Skeletal muscle cell (primary cell): Measurements from ENCODE around the gene ZNF862.

Experiments used
- DNase-seq: peaks from one replicate; pipeline ENCODE4 v3.0.0-alpha.2; 2010; ENCODE audit warnings: low read depth
- H3K4me3 ChIP-seq: 2 replicates; pipeline ENCODE4 v1.5.1; 2011; ENCODE audit warnings: low read depth, mild to moderate bottlenecking, control low read depth, low read length, moderate library complexity

ZNF862 gene

GRCh38 chr7:149836434-149836833 lies 1.7 kb upstream of the ZNF862 start:
- no peak for DNase-seq
- H3K4me3 ChIP-seq, result no peak overlapping the region

DNA sequence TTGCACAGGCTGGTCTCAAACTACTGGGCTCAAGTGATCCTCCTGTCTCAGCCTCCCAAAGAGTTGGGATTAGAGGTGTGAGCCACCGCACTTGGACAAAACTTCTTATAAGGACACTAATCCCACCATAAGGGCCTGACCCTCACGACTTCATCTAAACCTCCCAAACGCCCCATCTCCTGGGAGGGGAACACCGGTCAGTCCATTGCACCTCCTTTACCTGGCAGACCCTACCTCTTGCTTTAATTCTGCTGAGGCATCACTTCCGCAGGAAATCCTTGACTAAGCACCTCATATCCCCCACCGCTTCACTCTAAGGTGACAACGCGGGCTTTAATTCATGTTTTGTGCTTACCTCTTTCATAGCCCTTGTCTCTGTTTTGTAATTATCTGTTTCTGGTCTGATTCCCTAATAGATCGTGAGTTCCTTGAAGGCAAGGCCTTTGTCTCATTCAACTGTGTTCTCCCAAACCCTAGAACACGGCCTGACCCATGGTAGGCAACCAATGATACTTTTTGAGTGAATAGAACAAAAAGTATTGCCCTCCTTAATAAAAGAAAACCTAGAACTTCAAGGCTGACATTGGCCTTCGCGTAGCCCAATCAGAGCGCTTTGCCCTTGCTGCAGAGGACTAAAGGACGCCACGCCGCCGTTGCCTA lies 481 bp upstream of the ZNF862 start:
- H3K4me3 ChIP-seq, result no peak overlapping the region
- DNase-seq, result no peak

DNA sequence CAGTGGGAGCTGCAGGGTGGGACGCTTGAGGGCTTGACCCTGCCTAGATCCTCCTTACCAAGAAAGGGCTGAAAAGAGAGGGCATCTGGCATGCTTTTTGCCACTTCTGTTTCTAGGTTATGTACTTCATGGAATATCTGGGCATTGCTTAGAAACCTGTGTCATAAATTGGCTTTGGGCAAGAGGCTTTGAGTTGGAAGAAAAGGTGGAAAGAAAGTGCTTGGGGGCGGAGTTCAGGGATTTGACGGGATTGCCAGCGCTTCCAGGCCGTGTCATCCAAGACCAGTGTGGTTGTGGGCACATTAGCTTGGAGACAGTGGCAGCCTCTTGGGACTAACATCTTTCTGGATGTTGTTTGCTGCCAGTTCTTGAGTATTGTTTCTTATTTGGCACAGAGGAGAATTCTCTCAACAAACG lies 825 bp downstream of the ZNF862 start:
- DNase-seq, result no peak
- H3K4me3 ChIP-seq, result peak overlapping the region; percentile 82

GRCh38 chr7:149839933-149840332 lies 1.8 kb downstream of the ZNF862 start:
- no peak overlapping the region for H3K4me3 ChIP-seq
- DNase-seq, result no peak

DNA sequence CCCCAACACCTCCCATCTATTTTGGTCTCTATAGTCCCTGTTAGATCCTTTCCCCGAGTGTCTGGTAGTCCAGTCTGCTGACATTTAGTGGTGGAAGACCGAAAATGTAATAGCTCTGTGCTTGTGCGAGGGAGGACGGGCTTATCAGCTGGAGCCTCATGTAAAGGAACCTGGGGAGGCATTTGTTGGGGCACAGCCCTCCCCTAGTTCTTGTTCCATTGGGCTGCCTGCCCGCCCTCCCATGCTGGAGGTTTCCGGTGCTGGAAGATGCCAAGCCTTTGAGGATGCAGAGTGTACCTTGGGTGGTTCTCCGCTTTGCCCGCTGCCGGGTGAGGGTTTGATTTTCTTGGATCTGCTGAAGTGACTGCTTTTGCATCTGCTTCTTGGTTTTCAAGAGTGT lies 5.4 kb downstream of the ZNF862 start:
- no peak for DNase-seq
- no peak overlapping the region for H3K4me3 ChIP-seq

DNA sequence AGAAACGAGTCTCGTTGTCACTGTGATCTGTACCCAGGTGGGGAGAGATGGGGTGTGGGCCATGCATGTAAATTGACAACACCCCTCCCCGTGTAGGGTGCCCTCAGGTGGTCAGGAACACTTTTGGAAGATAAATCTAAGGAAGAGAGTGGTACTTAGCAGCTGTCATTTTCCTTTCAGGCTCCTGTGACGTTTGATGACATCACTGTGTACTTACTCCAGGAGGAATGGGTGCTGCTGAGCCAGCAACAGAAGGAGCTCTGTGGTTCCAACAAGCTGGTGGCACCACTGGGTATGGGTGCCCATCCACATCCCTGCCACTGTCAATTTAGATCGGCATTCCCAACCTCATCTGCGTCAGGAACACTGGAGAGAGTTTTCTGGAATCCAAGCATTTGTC lies 6.3 kb downstream of the ZNF862 start:
- no peak overlapping the region for H3K4me3 ChIP-seq
- DNase-seq, result no peak

DNA sequence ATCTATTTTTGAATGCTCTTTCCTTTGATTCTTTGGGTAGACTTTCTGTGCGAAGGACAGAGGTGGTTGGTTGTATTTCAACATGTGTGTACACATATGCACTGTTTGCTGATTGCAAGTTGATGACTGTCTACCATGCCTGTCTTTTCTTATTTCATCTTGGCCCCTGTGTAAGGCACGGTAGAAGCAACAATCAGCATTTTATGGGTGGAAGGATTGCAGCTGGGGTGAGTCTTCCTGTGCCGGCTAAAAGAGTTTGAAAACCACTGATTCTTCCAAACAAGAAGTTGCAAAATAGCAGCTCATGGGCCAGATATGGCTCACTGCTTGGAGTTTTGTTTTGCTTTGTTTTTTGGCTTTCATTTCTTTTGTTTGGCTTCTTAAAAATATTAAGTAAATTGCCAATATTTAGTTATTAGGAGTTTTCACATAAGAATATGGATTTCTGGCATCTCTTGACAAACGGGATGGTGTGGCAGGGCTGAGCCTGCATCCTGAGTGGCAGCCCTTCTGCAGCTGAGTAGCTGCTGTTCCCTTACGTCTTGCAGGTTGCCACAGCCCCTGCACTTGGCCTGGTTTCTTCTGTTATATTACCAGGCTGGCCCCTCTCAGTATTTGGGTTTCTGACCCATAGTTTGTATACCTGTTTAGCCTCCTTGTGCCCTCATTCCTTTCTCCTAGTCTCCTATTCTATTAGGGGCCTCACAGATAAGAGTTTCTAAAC lies 7.2 kb downstream of the ZNF862 start:
- no peak overlapping the region for H3K4me3 ChIP-seq
- no peak for DNase-seq

DNA sequence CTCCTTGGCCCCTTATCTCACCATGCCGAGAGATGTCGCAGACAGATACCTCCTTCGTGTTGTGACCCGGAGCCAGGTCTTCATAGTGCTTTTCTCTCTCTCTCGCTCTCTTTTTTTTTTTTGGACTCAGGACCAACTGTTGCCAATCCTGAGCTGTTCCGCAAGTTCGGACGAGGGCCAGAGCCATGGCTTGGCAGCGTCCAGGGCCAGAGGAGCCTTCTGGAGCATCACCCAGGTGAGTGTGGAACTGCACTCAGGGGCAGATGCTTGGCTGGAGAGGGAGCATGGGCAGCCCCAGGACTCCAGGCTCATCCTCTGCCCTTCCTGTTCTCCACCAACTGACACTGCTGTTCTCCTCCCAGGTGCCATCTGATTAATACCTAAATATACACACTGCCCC lies 7.8 kb downstream of the ZNF862 start:
- no peak overlapping the region for H3K4me3 ChIP-seq
- no peak for DNase-seq

DNA sequence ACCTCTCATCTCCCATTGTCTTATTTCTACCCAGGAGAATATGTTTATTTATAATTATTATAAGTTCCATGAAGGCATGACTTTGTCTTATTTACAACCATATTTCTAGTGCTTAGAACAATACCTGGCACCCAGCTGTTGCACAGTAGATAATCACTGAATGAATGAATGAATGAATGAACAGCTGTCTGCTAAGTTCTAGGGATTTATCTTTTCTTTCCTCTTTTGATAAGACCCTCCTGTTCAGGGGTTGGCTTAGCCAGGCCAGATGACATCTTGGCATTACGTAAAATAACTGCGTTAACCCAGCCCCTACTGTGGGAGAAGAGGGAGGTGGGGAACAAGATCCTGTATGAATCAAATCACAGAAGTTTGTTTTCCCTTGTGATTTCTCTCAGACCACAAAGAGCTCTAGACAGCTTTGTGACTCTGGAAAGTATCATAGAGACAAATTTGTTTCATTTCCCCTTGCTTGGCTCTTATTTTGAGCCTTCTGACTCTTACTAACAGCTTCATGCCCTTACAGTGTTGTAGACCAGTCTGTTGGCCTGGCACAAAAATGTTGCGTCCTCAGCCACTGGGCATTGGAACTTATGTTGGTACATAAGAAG lies 8.4 kb downstream of the ZNF862 start:
- DNase-seq, result no peak
- no peak overlapping the region for H3K4me3 ChIP-seq

GRCh38 chr7:149849174-149849573 lies 11.0 kb downstream of the ZNF862 start:
- no peak for DNase-seq
- no peak overlapping the region for H3K4me3 ChIP-seq

DNA sequence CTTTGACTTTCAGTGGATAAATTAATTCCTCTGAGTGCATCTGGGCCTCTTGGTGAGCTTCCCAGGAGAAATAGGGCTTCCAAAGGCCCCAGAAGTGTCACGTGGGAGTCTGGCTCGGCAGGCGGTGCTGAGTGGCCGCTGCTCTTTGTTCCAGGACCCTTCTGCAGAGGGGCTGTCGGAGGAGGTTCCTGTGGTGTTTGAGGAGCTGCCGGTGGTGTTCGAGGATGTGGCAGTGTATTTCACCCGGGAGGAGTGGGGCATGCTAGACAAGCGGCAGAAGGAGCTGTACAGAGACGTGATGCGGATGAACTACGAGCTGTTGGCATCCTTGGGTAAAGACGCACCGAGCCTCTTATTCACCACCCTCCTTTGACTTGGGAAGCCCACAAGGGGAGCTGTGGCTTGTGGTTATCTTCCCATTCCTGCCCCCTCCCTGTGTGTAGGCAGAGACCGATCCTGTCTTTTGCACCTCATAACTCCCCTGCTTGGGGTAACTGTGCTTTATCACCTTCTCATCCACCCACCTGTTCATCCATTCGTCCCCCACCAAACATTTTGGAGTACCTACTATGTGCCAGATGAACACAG lies 11.9 kb downstream of the ZNF862 start:
- H3K4me3 ChIP-seq, result no peak overlapping the region
- no peak for DNase-seq

GRCh38 chr7:149850716-149851115 lies 12.5 kb downstream of the ZNF862 start:
- no peak for DNase-seq
- no peak overlapping the region for H3K4me3 ChIP-seq

DNA sequence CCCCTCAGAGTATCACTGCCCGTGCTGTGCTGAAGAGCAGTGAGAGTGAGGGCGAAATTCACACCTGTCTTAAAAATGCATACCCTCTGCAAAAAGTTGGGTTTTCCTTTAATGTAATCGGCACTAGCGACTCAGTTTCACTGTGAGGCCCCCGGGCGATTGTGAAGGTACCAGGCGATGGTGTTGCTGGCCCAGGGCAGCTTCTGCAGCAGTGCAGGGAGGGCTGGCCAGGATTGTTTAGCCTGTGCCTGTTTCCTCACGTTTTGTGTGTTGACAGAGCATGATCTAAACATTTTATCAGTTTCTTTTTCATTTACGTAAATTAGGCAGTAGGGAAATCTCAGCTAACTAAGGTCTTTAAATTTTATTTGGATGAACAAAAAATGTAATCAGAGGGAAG lies 13.3 kb downstream of the ZNF862 start:
- no peak overlapping the region for H3K4me3 ChIP-seq
- no peak for DNase-seq

DNA sequence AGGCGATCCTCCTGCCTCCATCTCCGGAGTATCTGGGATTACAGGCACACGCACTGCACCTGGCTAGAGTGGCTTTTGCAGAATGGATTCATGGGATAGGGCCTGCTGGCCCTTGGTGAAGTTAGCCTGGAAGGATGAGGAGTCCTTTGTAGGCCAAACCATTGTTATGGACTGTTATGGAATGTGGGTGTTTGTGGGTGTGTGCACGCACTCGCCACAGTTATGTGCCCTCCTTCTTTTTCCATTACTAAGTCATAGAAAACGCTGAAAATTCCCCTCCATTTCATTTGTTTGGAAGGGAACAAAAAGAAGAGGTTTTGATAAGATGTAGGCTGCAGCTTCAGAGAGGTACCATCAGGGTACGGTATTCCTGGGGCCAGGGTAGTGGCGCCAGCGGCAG lies 15.0 kb downstream of the ZNF862 start:
- no peak overlapping the region for H3K4me3 ChIP-seq
- DNase-seq, result no peak

GRCh38 chr7:149854611-149855360 lies 16.6 kb downstream of the ZNF862 start:
- no peak overlapping the region for H3K4me3 ChIP-seq
- no peak for DNase-seq

- no peak overlapping the region for H3K4me3 ChIP-seq
- DNase-seq, result peak; percentile 77
Observed at GRCh38 chr7:149855361-149856305, 17.5 kb downstream of the ZNF862 start.

DNA sequence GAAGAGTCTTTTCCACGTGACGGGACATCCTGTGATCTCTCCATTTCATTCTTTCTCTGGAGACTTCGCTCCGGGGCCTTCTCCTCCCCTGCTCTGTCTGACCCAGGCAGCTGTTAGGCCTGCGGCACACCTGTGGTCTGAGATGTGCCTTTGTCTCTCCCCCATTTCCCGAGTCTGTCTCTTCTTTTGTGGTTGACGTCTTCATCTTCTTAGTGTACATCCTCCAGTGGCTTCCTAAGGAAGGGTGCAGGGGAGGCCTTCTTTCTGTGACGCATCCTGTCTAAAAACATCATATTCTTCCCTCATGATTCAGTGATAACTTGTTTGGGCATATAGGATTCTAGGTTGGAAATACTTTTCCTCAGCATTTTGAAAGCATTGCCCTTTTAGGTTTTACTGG lies 18.4 kb downstream of the ZNF862 start:
- H3K4me3 ChIP-seq, result no peak overlapping the region
- DNase-seq, result no peak

DNA sequence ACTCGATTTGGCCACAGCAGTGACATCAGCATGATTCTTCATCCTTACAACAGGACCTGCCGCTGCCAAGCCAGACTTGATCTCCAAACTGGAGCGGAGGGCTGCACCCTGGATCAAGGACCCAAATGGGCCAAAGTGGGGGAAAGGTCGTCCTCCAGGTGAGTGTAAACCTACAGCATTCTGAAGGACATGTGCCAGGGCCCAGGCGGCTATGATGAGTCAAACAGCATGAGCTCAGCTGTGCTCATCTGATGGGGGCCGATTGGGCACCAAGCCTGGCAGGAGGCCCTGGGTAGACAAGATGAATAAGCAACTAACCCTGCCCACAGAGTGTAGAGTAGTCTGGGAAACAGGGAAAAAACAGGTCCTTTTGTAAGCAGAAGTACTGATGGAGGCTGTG lies 21.2 kb downstream of the ZNF862 start:
- no peak for DNase-seq
- no peak overlapping the region for H3K4me3 ChIP-seq

DNA sequence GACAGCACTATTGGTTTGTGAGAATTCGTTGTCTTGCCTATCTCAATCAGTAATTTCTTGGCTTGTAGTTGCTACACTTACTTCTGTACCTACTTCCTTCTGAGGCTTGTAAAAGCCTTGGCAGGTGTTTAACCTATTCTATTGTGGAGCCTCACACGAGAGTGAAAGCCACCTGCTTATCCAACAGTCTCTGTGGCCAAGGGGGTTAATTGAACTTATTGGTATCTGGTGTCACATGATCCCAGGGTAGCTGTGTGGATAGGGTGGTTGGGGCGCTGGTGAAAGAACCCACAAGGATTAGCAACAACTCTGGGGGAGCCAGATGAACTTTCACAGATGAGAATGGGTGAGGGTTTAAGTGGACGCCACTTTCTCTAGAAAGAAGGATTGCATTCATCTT lies 21.7 kb downstream of the ZNF862 start:
- DNase-seq, result no peak
- no peak overlapping the region for H3K4me3 ChIP-seq
